Dedifferentiated amniotic fluid mesenchymal stem cell (primary cell): Measurements from ENCODE around the gene FHL2.
"Not testable (repeated sequence)": the region's sequence is repeated elsewhere in the genome, so short reads cannot be mapped to it uniquely, and the experiment has no call there.

ENCODE experiments used
- DNase-seq: peaks from one replicate; pipeline ENCODE4 v3.0.0-alpha.2; 2016; ENCODE audit errors: extremely low spot score

The FHL2 gene, protein sequence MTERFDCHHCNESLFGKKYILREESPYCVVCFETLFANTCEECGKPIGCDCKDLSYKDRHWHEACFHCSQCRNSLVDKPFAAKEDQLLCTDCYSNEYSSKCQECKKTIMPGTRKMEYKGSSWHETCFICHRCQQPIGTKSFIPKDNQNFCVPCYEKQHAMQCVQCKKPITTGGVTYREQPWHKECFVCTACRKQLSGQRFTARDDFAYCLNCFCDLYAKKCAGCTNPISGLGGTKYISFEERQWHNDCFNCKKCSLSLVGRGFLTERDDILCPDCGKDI

DNA sequence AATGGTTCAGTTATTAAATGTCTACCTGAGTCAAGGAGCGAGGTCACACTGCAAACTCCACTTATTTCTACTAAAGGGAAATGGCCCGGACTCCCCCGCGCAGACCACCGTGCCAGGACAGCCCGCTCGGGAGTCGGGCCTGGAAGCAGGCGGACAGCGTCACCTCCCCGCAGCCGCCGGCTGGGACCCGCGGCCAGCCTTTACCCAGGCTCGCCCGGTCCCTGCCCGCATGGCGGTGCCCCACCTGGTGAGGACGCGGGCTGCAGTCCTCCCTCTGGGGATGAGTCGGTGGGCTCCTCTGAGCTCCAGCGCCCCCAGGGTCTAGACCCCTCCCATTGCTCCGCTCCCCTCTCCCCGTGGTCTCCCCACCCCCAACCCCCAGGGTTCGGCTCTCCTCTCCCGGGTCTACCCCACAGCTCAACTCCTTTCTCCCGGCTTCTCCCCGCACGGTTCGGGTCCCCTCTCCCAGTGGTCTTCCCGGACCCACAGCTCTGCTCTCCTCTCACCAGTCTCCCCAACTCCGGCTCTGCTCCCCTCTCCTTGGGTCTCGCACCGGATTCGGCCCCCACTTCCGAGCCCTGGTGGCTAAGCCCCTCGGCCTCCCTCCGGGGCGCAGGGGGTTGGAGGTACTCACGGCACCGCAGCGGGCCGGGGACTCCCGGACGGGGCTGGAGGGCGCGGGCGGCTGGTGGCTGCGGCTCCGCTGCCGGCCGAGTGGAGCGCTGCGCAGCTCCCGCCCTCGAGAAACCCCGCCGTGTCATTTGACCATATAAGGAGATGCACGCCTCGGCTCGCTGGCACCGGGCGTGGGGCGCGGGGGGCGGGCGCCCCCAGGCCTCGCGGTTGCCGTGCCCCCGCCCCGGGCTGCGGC, at the start of gene FHL2:
FHL2 (minus strand) TSS at position 716 of the 871 bp plus-strand sequence. CDS start 12,535 bp downstream, outside the sequence.
- DNase-seq: peak; percentile 73

DNA sequence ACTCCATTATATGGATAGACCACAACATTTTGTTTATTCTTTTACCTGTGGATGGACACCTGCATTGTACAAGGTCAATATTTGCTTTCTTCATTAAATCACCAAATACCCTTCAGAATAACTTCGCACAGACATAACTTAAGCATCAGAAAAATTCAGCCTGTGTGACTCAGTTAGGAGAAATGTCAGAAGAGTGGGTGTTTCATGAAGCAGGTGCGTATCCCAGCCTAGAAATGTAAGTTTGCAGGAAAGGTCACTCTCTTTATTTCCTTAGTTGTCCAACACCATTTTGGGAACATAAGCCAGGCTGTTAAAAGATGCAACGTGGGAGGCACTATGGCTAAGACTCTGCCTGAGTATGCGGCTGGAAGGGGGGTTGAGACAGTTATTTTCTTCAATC, 48.6 kb upstream of the FHL2 start:
- no peak for DNase-seq

DNA sequence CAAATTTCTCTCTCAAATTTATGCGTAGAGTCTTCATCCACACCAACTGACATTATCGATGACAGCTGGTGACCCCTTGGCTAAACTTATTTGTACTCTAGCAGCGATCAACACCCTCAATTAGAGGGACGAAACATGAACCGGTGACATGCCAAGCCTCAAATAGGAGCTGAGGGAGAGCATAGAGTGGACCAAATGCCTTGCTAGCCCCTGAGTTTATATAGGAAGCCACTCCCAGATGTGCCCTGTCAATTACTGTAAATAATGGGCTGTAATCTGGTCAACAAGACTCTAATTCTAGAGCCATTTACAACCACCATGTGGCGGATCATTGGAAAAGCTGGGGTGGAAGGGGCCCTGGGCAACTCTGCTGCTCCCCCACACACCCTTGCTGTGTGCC, 47.6 kb upstream of the FHL2 start:
- DNase-seq: no peak

DNA sequence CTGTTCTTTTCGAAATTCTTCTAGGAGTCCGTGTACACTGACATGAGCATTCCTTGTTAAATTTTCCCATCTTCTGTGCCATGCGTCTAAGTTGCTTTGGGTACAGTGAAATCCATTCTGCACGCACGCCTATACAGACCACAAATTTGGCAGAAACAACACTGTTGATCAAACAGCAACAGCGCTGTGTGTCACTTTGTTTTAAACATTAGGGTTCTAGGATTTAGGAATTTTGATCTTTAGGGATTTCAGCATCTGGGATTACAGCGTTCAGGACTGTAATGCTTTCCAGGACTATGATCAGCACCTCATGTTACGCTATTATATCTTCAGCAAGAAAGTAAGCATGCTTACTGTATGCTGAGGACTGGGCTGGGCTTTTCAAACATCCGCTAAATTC, 47.1 kb upstream of the FHL2 start:
- DNase-seq: no peak

DNA sequence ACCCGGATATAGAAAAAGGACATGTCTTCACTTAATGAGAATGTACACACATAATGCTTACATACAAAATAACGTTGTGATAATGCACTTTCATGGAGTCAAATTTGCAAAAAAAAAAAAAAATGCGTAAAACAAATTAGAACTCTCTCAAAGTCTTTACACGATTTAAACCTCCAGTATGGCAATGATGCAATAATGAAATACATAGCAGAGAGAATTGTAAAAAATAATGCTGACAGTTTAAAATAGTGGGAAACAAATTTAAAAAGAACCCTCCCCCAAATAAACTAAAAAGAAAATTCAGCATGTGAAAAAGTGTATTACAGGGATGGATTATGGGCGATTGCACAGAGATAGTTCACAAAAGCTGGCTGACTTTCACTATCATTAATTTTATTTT, 46.6 kb upstream of the FHL2 start:
- DNase-seq: no peak

DNA sequence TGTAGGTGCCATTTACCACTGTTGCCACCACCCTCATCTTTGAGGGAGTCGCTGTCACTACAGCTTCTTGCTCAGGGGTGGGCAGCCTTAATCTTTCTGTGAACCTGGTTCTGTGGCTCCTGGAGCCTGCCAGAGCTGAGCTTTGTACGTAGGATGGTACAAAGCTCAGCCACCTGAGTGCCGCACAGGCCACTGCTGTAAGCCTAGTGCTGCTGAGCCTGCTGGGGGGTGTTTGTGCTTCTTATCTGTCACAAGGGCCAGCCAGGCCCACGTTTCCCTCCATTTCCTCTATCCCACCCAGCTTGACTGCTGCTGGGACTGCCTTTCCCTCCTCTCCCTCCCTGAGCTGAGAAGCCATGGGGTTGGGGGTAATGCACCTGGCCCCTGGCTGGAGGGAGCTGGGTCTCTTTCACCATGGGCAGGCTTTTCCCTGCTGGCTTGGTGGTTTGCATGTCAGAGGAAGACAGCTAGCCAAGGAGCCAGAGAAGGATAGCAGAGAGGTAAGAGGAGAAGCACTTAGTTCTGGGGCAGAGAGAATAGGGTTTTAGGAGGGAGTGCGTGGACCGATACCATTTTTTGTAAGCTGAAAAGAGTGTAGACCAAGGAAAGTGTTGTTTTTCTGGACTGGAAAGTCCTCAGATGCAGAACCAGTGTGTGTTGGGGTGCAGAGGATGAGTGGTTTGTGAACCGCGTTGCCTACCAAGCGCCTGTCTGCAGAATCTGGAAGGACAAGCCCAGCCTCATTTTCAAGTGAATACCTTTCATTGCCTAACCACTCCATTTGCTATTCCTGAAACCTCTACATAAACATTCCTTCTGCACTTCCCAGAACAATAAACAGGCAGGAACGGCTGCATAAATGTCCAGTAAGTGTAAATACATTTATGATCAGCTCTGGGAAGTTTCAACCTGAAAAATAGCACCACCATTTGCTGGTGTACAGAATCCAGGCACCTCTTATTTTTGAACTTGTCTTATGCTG, 45.1 kb upstream of the FHL2 start:
- no peak for DNase-seq

DNA sequence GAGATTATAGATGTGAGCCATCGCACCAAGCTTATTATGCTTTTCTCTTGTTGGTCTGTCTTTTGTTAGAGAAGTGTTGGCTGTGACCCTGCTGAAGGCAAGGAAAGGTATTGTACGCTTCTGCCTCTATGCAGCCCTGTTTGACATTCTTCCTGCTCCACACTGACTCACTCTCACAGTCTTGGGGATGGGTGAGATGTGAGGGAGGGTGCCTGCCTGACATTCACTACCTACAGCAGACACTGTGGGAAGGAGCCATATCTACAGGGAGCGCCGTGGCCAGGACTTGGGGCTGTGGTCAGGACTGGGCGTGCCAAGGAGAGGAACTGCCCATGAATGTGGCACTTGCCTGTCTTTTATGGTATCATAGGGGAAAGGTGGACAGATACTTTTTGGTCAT, 43.9 kb upstream of the FHL2 start:
- DNase-seq: no peak

DNA sequence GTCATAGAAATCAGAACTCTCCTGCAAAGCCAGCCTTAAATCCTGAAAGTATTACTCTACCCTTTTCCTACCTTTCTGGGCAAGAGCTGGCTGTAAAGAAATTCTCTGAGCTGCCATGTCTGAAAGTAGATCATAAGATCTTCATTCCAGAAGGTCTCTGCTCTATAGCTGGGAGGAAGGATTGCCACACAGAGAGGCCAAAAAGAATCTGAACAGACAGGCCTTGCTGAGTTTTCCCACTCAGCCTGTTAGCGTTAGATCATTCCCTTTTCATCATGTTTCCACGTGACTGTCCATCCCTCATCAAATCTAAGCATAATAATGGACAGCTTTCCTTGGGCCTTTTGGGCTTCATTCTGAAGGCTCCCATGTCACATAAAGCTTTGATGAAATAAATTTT, 43.2 kb upstream of the FHL2 start:
- DNase-seq: no peak

DNA sequence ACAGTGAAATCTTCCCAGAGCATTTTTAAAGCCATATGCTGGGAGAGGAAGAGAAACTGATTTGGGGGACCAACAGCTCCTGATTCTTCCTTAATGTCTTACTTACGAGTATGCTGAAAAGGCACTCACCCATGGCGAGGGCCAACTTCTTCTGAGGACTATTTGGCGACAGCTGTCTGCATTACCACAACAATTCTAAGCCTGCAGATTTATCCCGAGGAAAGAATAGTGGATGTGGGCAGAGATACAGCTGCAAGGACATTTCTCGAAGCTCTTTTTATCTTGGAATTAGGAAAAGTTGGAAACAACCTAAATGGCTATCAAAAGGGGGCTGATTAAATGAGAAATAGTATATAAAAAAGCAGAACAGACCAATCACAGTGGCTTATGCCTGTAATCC, 40.3 kb upstream of the FHL2 start:
- DNase-seq: no peak

DNA sequence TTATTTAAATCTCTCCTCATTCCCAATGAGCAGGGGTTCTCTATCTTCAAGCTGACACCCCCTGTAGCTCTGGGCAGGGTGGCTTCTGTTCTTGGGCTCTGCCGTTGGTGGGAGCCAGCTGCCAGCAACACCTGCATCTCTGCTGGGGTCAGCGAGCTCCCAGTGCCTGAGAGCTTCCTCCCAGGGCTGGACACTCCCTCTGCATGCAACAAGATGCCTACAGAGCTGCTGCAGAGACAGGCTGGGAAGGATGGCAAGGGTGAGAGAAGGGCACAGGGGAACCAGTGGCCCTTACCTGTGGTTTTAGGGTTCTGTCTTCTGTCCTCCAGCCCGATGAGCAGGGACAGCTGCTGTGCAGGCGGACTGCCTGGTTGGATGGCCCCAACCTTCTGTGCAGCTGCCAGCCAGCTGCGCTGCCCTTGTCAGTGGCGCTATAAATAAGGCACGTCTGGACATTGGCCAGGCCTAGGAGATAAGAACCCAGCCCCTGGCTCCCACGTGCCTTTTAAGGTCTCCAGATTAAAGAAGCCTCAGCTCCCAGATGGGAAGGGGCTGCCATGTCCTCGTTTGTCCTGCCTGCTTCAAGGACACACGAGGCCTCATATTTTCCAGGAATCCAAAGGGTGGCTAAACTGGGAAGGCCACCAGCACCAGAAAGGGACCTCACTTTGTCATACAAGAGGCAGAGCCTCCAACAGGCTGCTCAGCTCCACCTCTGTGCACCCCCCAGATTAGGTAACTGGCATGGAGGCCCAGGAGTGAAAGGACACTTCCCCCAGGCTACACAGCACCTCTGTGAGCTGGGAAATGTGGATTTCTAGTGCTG, 39.5 kb upstream of the FHL2 start:
- no peak for DNase-seq

DNA sequence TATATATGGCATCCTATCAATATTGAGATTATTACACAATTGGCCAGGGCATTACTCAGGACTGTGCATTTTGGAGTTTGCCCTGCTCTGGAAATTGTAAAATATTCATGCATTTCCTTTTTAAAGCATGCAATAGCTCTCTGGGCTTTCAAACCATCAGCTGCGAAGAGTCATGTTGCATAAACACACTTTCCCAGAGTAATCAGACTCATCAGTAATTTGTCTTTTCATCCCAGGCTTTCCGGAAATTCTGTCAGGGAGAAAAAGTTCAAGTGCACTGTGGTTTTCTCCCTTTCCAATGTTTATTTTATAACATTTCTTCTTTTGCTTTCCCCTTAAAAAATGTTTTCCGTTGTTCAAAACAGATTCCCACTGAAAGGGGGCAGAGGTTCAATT, 38.9 kb upstream of the FHL2 start:
- peak; percentile 81 for DNase-seq

DNA sequence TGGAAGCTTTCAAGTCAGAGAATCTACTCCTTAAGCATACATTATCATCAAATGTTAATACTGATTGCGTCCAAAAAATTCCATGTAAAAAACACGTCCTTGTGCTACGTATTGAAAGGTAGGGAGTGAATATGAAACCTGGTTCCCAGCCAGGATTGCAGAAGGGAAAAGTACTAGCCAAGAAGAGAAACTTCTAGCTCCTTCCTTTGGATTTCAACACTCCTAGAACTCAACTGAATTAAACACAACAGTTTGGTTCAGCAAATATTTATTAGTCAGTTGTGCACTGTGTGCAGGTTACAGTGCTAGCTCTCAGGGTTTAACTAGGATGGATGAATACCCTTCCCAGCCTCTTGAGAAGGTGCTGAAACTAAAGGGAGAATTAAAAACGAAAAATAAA, 33.9 kb upstream of the FHL2 start:
- no peak for DNase-seq

DNA sequence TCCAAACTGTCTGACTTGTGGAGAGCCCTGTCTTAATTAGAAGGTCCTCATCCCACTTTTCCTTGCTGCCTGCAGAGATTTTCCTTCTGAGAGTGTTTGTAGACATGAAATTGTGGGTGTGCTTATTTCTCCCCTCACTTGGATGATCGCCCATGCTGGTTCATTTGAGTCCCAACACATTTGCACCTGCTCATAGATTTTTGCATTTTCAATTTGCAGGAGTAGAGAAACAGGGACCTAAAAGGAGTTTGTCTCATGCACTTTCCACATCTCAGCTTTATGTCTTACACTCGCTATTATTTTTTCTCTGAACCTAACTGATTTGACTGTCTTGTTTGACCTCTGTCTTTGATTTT, 33.2 kb upstream of the FHL2 start:
- no peak for DNase-seq

DNA sequence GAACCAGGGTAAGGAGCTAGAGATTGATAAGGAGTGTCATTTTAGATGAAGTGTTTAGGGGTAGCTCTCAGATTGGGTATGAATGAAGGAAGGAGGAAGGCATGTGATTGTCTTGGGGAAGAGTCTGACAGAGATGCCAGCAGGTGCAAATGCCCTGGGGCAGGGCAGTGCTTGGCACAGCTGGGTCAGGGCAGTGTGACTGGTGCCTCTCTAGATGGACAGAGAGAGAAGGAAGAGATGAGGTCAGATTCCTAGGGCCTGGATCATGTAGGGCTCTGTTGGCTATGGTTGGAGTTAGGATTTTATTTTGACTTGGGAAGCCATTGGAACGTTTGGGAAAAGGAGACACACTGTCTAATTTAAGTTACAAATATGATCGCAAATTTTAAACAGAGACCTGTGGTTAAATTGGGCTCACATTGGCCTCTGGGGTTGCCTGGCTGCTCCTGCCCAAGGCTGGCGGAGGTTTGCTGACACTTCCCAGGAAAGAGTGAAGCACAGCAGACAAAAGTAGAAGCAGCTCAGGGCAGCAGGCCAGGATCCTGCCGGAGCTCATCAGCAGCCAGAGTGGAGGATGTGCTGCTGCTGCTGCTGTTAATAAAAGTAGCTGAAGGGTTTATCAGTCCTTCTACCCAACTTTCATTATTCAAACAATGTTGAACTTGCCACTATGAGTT, 32.7 kb upstream of the FHL2 start:
- DNase-seq: no peak

DNA sequence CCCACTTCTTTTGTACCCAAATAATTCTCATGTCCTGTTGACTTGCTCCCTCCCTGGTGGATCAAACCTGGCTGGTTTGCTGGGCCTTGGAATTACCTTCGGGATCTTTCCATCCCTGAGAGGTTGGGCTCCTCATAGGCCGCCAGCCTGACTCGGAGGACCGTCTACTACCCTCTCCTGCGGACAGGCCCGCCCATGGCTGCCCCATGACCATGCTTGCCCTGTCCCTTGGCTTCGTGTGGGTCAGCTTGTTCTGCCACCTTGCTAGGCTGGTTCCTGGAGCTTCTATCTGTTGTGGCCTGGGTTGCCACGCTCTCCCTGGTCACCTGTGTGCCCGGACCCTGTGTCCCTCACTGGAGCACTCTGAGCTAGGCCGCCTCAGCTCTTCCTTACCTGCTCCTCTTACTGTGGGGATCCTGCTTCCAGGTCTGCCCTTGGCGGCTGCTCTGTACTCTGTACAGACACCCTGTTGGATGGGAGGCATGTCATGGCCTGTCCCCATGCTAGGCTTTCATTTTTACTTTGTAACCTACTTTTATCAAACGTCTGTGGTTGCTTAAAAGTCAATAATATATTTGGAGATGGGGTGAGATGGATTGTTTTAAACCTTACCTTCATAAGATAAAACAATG, 29.7 kb upstream of the FHL2 start:
- no peak for DNase-seq

DNA sequence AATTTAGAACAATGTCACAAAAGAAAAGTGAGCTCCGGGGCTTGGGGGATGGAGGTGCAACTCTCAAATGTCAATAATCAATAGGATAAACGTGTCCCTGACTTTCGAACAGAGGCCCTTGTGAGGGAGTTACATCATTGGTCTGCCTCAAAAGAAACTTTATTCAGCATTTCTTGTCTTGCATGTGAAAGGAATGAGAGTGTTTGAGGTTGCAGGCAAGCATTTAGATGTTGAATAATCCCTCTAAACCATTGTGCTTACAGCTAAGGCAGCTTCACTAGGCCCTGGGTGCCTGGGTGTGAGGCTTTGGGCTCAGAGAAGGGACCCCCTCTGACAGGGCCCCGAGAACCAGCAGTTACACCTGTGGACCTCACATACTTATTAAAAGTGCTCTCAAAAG, 28.6 kb upstream of the FHL2 start:
- DNase-seq: peak; percentile 22

DNA sequence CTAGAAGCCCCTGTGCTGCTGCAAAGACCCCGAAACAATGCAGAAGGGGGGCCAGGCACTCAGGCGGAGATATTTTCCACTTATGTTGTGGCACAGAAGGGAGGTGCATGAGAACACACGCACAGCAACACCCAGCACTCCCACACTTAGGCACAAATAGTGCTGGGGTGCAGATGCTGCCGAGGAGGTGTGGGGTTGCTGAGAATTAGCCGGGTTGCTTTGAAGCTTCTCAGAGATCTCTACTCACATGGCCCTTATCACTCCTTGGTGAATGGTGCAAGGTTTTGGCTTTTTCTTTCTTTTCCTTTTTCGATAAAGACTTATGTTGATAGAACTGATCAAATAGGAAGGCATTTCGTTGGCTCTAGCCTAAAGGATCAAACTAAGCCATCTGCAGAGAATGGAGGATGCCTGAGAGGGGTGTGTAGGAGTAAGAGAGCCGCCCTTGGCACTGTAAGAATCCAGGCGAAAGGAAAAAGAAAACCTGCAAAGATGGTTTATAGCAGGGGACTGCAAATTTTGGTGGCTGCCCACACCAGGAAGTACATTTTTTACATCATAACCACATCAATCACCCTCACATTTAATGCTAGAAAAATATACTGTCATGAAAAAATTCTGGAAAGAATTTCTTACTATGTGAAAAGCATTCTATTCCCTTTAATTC, 27.9 kb upstream of the FHL2 start:
- no peak for DNase-seq

DNA sequence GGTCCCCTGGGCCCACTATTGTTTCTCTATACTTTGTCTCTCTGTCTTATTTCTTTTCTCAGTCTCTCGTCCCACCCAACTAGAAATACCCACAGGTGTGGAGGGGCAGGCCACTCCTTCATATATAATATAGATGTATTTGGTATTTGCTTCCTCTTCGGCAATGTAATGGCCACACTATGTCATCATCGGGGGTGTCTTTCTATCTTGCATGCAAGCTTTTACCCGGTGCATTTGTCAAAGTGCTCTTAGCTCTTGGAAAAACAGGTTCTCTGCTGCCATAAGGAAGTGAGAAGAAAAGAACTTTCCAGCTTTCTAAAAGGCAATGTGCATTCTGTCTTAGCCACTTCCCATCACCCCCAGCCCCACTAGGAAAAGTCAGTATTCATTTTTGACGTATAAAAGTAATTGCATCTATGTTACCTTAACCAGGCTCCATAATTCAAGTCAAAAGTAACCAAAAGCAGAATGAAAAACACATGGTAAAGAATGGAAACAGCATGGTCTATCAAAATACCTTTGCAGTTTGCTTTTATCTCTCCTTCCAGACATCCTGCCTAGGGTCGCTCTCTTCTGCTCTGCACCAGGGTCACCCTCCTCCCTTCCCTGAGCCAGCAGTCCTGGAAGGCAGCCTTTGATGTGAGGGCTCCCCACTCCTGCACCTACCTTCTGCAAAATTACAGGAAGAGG, 27.2 kb upstream of the FHL2 start:
- DNase-seq: no peak

DNA sequence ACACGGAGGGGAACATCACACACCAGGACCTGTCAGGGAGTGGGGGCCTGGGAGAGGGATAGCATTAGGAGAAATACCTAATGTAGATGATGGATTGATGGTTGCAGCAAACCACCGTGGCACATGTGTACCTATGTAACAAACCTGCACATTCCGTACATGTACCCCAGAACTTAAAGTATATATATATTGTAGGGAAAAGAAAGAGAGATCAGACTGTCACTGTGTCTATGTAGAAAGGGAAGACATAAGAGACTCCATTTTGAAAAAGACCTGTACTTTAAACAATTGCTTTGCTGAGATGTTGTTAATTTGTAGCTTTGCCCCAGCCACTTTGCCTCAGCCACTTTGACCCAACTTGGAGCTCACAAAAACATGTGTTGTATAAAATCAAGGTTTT, 26.0 kb upstream of the FHL2 start:
- DNase-seq: not testable (repeated sequence)
